Astrocyte (in vitro differentiated cells and primary cell): Measurements from ENCODE around the gene MZB1.

ENCODE experiments used
- EZH2 ChIP-seq: IDR thresholded peaks from 2 replicates; pipeline ENCODE4 v1.6.1; 2012; ENCODE audit warnings: mild to moderate bottlenecking, low read length, inconsistent platforms; ENCODE audit not compliant: insufficient read depth
- TF ChIP-seq, protein P1 (sequence below): IDR thresholded peaks from 2 replicates; pipeline ENCODE4 v1.5.1; 2011; ENCODE audit warnings: low read depth, mild to moderate bottlenecking, inconsistent platforms, low read length, moderate library complexity; ENCODE audit not compliant: insufficient read depth

GRCh38 chr5:139410121-139410992, 20.6 kb upstream of the MZB1 start:
- TF ChIP-seq, protein P1, sequence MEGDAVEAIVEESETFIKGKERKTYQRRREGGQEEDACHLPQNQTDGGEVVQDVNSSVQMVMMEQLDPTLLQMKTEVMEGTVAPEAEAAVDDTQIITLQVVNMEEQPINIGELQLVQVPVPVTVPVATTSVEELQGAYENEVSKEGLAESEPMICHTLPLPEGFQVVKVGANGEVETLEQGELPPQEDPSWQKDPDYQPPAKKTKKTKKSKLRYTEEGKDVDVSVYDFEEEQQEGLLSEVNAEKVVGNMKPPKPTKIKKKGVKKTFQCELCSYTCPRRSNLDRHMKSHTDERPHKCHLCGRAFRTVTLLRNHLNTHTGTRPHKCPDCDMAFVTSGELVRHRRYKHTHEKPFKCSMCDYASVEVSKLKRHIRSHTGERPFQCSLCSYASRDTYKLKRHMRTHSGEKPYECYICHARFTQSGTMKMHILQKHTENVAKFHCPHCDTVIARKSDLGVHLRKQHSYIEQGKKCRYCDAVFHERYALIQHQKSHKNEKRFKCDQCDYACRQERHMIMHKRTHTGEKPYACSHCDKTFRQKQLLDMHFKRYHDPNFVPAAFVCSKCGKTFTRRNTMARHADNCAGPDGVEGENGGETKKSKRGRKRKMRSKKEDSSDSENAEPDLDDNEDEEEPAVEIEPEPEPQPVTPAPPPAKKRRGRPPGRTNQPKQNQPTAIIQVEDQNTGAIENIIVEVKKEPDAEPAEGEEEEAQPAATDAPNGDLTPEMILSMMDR = no peak
- no peak for TF ChIP-seq EZH2
